Activated CD4-positive, alpha-beta T cell treated with anti-CD3 and anti-CD28 coated beads for 36 hours (primary cell): ENCODE data around the gene FLII. TPM values are rescaled to one million over a fixed set of nuclear protein-coding genes. Genes with fewer than 3 reads are reported as not detected.

ENCODE experiments used
- ATAC-seq: fragments of 200-7000 bp; cut with Tn5 transposase; one replicate; pipeline ENCODE4 v1.10.0; 2021; ENCODE audit warnings: mild to moderate bottlenecking, moderate library complexity
- CTCF ChIA-PET: fragments of 350-600 bp; sonication (Branson Sonifier 250); formaldehyde crosslinking; loops from one replicate; lab custom pipeline; 2021; ENCODE audit warnings: antibody characterized with exemption; lab: Charles Lee
- POLR2A ChIA-PET: fragments of 350-600 bp; sonication (Branson Sonifier 250); formaldehyde crosslinking; loops from one replicate; lab custom pipeline; 2021; ENCODE audit warnings: antibody characterized with exemption, inconsistent platforms; lab: Charles Lee
- DNase-seq: peaks from one replicate; pipeline ENCODE4 v3.0.0-alpha.2; 2020
- H3K27ac Mint-ChIP-seq: one replicate; pipeline ENCODE4 v1.8.0; 2021; ENCODE audit warnings: mixed read lengths
- H3K27me3 Mint-ChIP-seq: one replicate; pipeline ENCODE4 v1.8.0; 2021; ENCODE audit warnings: mixed read lengths
- H3K36me3 Mint-ChIP-seq: one replicate; pipeline ENCODE4 v1.8.0; 2021; ENCODE audit warnings: low read depth, mixed read lengths
- H3K4me1 Mint-ChIP-seq: one replicate; pipeline ENCODE4 v1.8.0; 2021; ENCODE audit warnings: mixed read lengths
- H3K4me3 Mint-ChIP-seq: one replicate; pipeline ENCODE4 v1.8.0; 2021; ENCODE audit warnings: mild to moderate bottlenecking, moderate library complexity, mixed read lengths
- H3K9me3 Mint-ChIP-seq: one replicate; pipeline ENCODE4 v1.8.0; 2021; ENCODE audit warnings: low read depth, mixed read lengths
- intact Hi-C, 2 experiments: fragments of 100-400 bp; cut with DNase I in 1 of 2; cut with micrococcal nuclease in 1 of 2; formaldehyde crosslinking; loops; one replicate each; pipeline versions ENCODE4 v1.14.2 to v1.15.1; 2022 to 2024; cut with DNase I, micrococcal nuclease
- total RNA-seq, 2 experiments: library from RNA; stranded (reverse); gene quantifications; one replicate each; pipeline ENCODE4 v1.2.3, GENCODE V29; 2021

FLII gene
- total RNA-seq, 2 experiments from 2014 or later: 282 to 364 TPM

DNA sequence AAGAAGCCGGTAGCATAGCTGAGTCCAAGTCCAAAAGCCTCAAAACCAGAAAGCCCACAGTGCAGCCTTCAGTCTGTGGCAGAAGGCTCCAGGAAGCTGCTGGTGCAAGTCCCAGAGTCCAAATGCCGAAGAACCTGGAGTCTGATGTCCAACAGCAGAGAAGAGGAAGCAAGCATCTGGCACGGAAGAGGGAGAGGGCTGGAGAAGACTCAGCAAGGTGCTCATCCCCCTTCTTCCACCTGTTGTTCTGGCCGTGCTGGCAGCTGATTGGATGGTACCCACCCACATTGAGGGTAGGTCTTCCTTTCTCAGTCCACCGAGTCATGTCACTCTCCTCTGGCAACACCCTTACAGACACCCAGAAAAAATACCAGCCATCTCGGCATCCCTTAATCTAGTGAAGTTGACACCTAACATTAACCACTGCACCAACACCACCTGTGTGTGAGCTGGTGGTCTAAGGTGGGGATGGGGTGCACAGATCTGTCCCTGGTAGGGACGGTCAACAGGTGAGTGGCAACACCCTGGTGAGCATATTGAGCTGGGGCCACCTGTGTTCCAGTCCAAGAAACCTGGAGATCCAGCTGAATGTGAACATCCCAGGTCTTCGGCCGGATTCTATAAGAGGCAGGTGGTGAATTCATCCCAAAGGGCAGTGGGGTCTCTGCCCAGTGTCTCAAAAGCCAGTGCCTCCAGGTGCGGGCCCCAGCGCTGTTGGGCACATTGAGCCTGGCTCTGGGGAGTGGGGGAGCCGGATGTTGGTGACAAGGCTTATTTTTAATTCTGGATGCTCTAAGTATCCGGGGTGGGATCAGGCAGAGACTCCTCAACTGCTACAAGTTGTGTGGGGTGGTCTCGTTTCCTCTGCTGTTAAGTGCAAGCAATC is 11.8 kb upstream of the FLII start:
- H3K36me3 Mint-ChIP-seq: peaks cover 10% of the 10 kb centered on the region
- H3K27me3 Mint-ChIP-seq: no peaks in the 10 kb centered on the region
- no peaks in the 10 kb centered on the region for H3K9me3 Mint-ChIP-seq
- DNase-seq (no peak), ATAC-seq (no peak)
- no peak overlapping the region for H3K4me3 Mint-ChIP-seq
- intact Hi-C loops: no loop called here
- no peak overlapping the region for H3K27ac Mint-ChIP-seq
- CTCF ChIA-PET: interaction anchor here (0.6 kb wide), 1 partner anchor 54 kb away, joined by 4 read pairs; no protein-coding TSS in a partner anchor
- POLR2A ChIA-PET: no interaction called here
- H3K4me1 Mint-ChIP-seq: peaks cover 3% of the 10 kb centered on the region

DNA sequence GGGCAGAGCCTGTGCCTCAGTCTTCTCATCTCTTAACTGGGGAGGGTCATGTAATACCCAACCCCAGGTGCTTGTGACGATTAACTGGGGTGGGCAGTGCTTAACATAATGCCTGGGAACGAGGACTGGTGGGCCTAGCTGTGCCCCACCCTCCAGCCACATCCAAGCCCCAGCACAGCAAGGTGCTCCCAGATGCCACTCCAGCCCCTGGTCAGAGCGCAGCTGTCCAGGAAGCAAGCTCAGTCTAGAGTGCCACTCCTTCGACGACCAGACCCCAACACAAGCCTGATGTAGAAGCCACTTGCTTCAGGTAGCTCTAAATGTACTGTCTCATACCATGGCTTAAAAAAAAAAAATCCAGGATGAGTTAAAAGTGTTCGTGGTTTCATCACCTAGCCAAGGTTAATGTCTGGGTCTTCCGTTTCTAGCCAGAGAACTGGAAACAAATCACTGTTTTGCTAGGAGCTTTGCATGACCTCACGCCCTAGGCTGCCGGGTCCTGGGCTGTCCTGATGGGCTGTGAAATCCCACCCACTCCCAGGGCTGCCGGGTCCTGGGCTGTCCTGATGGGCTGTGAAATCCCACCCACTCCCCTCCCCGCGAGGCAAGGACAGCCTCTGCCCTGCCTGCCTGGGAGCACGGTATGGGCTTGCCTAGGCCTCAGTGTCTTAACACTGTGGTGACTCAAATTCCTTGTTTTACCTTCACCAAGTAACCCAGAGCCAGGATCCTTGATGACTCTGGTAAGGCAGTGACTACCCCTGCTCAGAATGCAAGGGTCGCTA is 9.6 kb upstream of the FLII start:
- peaks cover 8% of the 10 kb centered on the region for H3K36me3 Mint-ChIP-seq
- intact Hi-C loops: no loop called here
- H3K27ac Mint-ChIP-seq: no peak overlapping the region
- POLR2A ChIA-PET: no interaction called here
- no peak overlapping the region for H3K4me3 Mint-ChIP-seq
- CTCF ChIA-PET: interaction anchor here (0.7 to 0.8 kb wide), 3 partner anchors 17 to 42 kb away, joined by 3 to 6 read pairs (median 5); no protein-coding TSS in a partner anchor
- DNase-seq (no peak), ATAC-seq (peak; percentile 55)
- no peaks in the 10 kb centered on the region for H3K9me3 Mint-ChIP-seq
- H3K27me3 Mint-ChIP-seq: no peaks in the 10 kb centered on the region
- peaks cover 3% of the 10 kb centered on the region for H3K4me1 Mint-ChIP-seq

DNA sequence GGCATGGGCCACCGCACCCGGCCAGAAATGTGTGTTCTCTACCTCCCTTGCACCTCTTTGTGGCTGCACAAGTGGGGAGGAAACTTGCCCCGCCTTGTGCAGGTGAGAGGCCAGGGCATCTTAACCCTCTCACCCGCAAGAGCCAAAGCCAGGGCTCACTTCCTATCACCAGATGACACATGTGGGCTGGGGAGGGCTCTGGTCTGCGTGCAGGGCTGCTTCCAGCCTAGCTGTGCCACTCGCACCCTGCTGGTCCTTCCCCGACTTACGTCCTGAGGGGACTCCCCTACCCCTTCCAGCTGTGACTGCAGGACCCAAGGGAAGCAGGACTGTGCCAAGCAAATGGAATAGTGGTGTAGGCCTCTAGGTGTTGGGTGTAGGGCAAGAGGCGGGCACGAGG is 8.8 kb upstream of the FLII start:
- Mint-ChIP-seq H3K4me3 (no peak overlapping the region), H3K9me3 (no peaks in the 10 kb centered on the region), H3K4me1 (peaks cover 4% of the 10 kb centered on the region), H3K27me3 (no peaks in the 10 kb centered on the region), H3K27ac (no peak overlapping the region), H3K36me3 (peaks cover 5% of the 10 kb centered on the region)
- no peak for DNase-seq
- ATAC-seq: no peak
- intact Hi-C loops: no loop called here
- CTCF ChIA-PET: interaction anchor here (0.7 kb wide), 1 partner anchor 18 kb away, joined by 5 read pairs; no protein-coding TSS in a partner anchor
- POLR2A ChIA-PET: no interaction called here

DNA sequence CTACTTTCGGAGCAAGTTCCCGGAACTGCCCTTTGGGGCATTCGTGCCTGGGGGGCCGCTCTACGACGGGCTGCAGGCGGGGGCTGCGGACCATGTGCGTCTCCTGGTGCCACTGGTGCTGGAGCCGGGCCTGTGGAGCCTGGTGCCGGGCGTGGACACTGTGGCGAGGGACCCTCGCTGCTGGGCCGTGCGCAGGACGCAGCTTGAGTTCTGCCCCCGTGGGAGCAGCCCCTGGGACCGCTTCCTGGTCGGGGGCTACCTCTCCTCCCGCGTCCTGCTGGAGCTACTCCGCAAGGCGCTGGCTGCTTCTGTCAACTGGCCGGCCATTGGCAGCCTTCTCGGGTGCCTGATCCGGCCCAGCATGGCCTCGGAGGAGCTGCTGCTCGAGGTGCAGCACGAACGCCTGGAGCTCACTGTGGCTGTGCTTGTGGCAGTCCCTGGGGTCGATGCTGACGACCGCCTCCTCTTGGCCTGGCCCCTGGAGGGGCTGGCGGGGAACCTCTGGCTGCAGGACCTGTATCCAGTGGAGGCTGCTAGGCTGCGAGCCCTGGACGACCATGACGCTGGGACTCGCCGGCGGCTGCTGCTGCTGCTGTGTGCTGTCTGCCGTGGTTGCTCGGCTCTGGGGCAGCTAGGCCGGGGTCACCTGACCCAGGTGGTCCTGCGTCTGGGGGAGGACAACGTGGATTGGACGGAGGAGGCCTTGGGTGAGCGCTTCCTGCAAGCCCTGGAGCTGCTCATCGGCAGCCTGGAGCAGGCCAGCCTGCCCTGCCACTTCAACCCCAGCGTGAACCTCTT is 5.5 kb upstream of the FLII start:
- POLR2A ChIA-PET: no interaction called here
- Mint-ChIP-seq H3K36me3 (no peaks in the 10 kb centered on the region), H3K9me3 (no peaks in the 10 kb centered on the region), H3K4me1 (peaks cover 24% of the 10 kb centered on the region), H3K4me3 (no peak overlapping the region), H3K27ac (no peak overlapping the region), H3K27me3 (no peaks in the 10 kb centered on the region)
- no peak for ATAC-seq
- no peak for DNase-seq
- intact Hi-C loops: no loop called here
- CTCF ChIA-PET: interaction anchor here (0.6 to 1.3 kb wide), 3 partner anchors 16 to 717 kb away, joined by 3 to 7 read pairs (median 3); no protein-coding TSS in a partner anchor

DNA sequence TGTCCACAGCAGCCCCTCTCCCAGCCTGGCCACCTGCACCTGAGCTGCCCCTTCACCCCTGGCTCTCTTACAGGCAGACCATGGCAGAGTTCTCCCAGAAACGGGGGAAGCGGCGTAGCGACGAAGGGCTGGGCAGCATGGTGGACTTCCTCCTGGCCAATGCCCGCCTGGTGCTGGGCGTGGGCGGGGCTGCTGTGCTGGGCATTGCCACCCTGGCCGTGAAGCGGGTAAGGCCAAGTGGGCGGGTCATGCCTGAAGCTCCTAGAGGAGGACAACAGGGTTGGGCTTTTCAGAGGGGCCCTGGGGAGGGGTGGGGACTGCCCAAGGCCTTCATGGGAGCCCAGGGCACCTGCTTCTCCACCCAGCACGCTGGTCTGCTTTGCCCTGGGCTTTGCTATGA is 4.1 kb upstream of the FLII start:
- intact Hi-C loops: no loop called here
- Mint-ChIP-seq H3K4me3 (no peak overlapping the region), H3K36me3 (peaks cover 2% of the 10 kb centered on the region), H3K4me1 (peaks cover 31% of the 10 kb centered on the region), H3K27me3 (no peaks in the 10 kb centered on the region), H3K9me3 (no peaks in the 10 kb centered on the region), H3K27ac (no peak overlapping the region)
- ATAC-seq (no peak), DNase-seq (no peak)
- ChIA-PET POLR2A (no interaction called here), CTCF (no interaction called here)

DNA sequence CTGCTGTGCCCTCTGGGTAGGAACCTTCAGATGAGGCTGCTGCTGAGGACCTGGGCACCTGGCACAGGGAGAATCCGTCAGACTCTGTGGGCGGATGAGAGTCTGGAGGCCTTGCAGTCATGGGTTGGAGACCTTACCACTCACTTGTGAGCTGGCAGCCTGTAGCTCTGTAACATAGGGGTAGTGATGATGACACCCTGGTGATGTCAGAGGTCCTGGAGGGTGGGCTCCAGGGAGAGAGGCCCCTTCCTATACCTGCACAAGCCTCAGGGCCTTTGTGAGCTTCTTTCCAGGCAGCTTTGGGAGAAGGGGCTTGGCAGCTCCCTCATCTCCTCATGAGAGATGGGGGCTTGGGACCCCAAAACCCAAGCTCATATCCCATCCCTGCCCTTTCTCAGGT is 3.6 kb upstream of the FLII start:
- H3K27me3 Mint-ChIP-seq: no peaks in the 10 kb centered on the region
- H3K27ac Mint-ChIP-seq: peak overlapping the region; percentile 55
- POLR2A ChIA-PET: no interaction called here
- H3K36me3 Mint-ChIP-seq: peaks cover 2% of the 10 kb centered on the region
- H3K9me3 Mint-ChIP-seq: no peaks in the 10 kb centered on the region
- ATAC-seq (no peak), DNase-seq (peak; percentile 29)
- peaks cover 35% of the 10 kb centered on the region for H3K4me1 Mint-ChIP-seq
- CTCF ChIA-PET: interaction anchor here (0.7 to 1.4 kb wide), 4 partner anchors 13 to 1127 kb away, joined by 3 read pairs; partner anchors contain the start of genes SMCR8 and TOP3A
- H3K4me3 Mint-ChIP-seq: peak overlapping the region; percentile 76
- intact Hi-C loops: no loop called here

DNA sequence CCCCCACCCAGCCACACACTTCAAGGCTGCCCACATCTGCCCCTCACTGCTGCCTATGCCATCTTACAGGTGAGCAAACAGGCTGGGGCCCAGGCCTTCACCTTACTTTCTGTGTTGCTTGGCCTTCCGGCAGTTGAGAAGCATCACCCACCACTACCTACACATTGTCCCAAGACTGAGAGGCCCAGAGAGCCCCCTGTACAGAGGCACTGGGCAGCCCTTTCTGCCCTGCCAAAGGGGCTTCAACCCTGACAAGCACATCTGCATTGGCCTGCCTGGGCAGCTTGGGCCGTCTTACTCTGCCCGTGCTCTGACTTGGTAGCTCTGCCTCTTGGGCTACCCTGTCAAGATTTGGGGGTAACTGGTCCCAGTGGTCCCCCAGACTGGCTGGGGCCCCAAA is 3.1 kb upstream of the FLII start:
- POLR2A ChIA-PET: interaction anchor here (0.7 kb wide), 1 partner anchor 91 kb away, joined by 3 read pairs; no protein-coding TSS in a partner anchor
- intact Hi-C loops: loop anchor here (2.0 kb wide), 3 partner anchors 53 to 223 kb away; partner anchors contain the start of genes ALKBH5 (in 1 of the 2), ATPAF2 (in 1 of the 2), GID4 (in 1 of the 2) and SMCR8 (in 1 of the 2)
- H3K9me3 Mint-ChIP-seq: no peaks in the 10 kb centered on the region
- H3K27me3 Mint-ChIP-seq: no peaks in the 10 kb centered on the region
- peak overlapping the region; percentile 67 for H3K27ac Mint-ChIP-seq
- peak overlapping the region; percentile 76 for H3K4me3 Mint-ChIP-seq
- DNase-seq (no peak), ATAC-seq (no peak)
- H3K36me3 Mint-ChIP-seq: peaks cover 5% of the 10 kb centered on the region
- CTCF ChIA-PET: interaction anchor here (0.7 to 1.4 kb wide), 4 partner anchors 13 to 1127 kb away, joined by 3 read pairs; partner anchors contain the start of genes SMCR8 and TOP3A
- H3K4me1 Mint-ChIP-seq: peaks cover 39% of the 10 kb centered on the region

DNA sequence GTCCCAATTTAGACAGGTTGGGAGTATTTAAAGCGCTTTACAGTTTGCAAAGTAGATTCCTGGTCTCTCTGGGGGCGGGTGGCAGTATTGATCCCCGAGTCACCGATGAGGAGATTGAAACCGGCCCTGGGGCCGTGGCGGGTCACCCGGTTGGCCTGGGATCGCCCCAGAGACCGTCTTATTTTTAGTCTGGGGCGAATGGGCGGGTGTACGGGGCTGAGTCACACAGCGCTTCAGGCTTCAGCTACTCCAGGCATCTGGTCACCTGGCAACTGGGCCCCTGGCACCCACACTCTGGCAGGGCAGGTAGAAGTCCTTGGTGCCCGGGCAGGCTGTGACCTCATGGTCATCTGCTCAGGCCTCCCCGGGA is 2.6 kb upstream of the FLII start:
- no peaks in the 10 kb centered on the region for H3K27me3 Mint-ChIP-seq
- no peaks in the 10 kb centered on the region for H3K9me3 Mint-ChIP-seq
- peak overlapping the region; percentile 76 for H3K4me3 Mint-ChIP-seq
- ChIA-PET POLR2A (interaction anchor here (0.7 kb wide), 1 partner anchor 90 kb away, joined by 3 read pairs; no protein-coding TSS in a partner anchor), CTCF (interaction anchor here (0.7 to 1.4 kb wide), 3 partner anchors 13 to 54 kb away, joined by 3 to 4 read pairs (median 3); partner anchors contain the start of genes SMCR8 and TOP3A)
- intact Hi-C loops: loop anchor here (2.0 kb wide), 3 partner anchors 54 to 222 kb away; partner anchors contain the start of genes ALKBH5 (in 1 of the 2), ATPAF2 (in 1 of the 2), GID4 (in 1 of the 2) and SMCR8 (in 1 of the 2)
- H3K36me3 Mint-ChIP-seq: peaks cover 5% of the 10 kb centered on the region
- H3K27ac Mint-ChIP-seq: peak overlapping the region; percentile 67
- peaks cover 40% of the 10 kb centered on the region for H3K4me1 Mint-ChIP-seq
- peak; percentile 14 for ATAC-seq
- DNase-seq: peak; percentile 74

DNA sequence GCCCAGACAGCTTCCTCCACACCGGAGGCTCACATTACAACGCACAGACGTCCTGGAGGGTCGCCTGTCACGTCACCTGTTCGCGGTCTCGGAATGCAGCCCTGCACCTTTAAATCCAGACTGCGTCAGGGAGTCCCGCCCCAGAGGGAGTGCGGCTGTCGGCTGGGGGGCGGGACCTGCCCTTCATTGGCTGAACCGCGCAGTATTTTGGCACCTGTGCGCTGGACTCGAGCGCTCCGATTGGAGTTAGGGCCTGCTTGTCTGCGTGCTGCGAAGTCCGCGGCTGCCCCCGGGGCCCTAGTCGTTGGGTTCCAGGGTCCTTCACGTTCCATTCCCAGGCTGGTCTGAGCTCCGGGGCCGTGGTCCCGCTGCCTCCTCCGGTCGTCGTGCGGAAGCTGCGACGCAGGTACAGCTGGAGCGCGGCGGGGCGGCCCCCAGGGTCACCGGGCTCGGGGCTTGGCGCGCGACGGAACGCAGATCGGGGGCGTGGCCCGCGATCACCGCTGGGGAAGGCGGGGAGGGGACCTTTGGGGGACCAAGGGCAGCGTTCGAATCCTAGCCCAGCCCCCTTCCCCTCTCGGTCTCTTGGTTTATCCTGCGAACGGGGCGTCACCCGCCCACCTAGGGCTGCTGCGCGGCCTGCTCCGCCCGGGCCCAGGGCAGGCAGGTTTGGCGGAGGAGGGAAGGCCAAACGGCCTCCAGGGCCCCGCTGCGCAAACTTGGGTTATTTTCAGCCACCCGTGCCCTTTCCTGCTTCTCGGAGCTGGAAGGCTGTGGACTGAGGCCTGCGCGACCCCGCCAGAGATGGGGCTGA is 2.0 kb upstream of the FLII start, which contains the start of gene MIEF2:
Gene MIEF2, plus strand, starts transcription at position 331 of the 814 bp plus-strand sequence. CDS start 2,059 bp downstream, outside the sequence.
- ATAC-seq (peak; percentile 92), DNase-seq (peak; percentile 96)
- Mint-ChIP-seq H3K9me3 (no peaks in the 10 kb centered on the region), H3K27ac (peak within 1 kb of the TSS; percentile 80), H3K4me3 (peak within 1 kb of the TSS; percentile 76), H3K4me1 (peaks cover 42% of the 10 kb centered on the region), H3K36me3 (peaks cover 5% of the 10 kb centered on the region), H3K27me3 (no peaks in the 10 kb centered on the region)
- intact Hi-C loops: loop anchor here (1.0 to 2.0 kb wide), 8 partner anchors 35 to 222 kb away; partner anchors contain the start of genes ALKBH5 (in 2 of the 2), SMCR8 (in 2 of the 2), ATPAF2 (in 1 of the 2) and GID4 (in 1 of the 2)
- ChIA-PET POLR2A (interaction anchor here (0.7 kb wide), 1 partner anchor 89 kb away, joined by 3 read pairs; no protein-coding TSS in a partner anchor), CTCF (interaction anchor here (0.7 to 1.4 kb wide), 2 partner anchors 12 to 54 kb away, joined by 3 to 4 read pairs; partner anchors contain the start of genes SMCR8 and TOP3A)
